Trophoblast cell (in vitro differentiated cells and primary cell): ENCODE data around the gene ABAT.

Experiments
- DNase-seq, 2 donors: peaks; one replicate each; pipeline ENCODE4 v3.0.0-alpha.2; 2016
- H2AFZ ChIP-seq: 2 replicates; pipeline ENCODE4 v1.6.1; 2013; ENCODE audit warnings: low read length, moderate library complexity, mild to moderate bottlenecking; ENCODE audit not compliant: insufficient read depth, poor library complexity
- H2AK5ac ChIP-seq: 2 replicates; pipeline ENCODE4 v1.6.1; 2013; ENCODE audit warnings: mild to moderate bottlenecking, low read length
- H2BK120ac ChIP-seq: 2 replicates; pipeline ENCODE4 v1.6.1; 2013; ENCODE audit warnings: low read length, mild to moderate bottlenecking, moderate library complexity; ENCODE audit not compliant: insufficient read depth, poor library complexity
- H2BK12ac ChIP-seq: 2 replicates; pipeline ENCODE4 v1.6.1; 2013; ENCODE audit warnings: mild to moderate bottlenecking, low read length, moderate library complexity
- H2BK5ac ChIP-seq: 2 replicates; pipeline ENCODE4 v1.6.1; 2013; ENCODE audit warnings: low read length, low read depth, moderate library complexity, mild to moderate bottlenecking; ENCODE audit not compliant: poor library complexity
- H3K14ac ChIP-seq: 2 replicates; pipeline ENCODE4 v1.6.1; 2013; ENCODE audit warnings: mild to moderate bottlenecking, low read length
- H3K18ac ChIP-seq: 2 replicates; pipeline ENCODE4 v1.6.1; 2013; ENCODE audit warnings: mild to moderate bottlenecking, low read length
- H3K23ac ChIP-seq: 2 replicates; pipeline ENCODE4 v1.6.1; 2013; ENCODE audit warnings: low read length
- H3K27ac ChIP-seq: 2 replicates; pipeline ENCODE4 v1.5.1; 2013; ENCODE audit warnings: low read depth, mild to moderate bottlenecking, inconsistent platforms, low read length, moderate library complexity
- H3K27me3 ChIP-seq: 2 replicates; pipeline ENCODE4 v1.6.1; 2013; ENCODE audit warnings: inconsistent platforms, mild to moderate bottlenecking, low read length, moderate library complexity; ENCODE audit not compliant: insufficient read depth
- H3K36me3 ChIP-seq, 2 experiments: 1 replicate in 1 of 2; 2 replicates in 1 of 2; pipeline ENCODE4 v1.6.1; 2013; ENCODE audit warnings: low read length in 2 of 2, mild to moderate bottlenecking in 2 of 2, moderate library complexity in 1 of 2; ENCODE audit not compliant: insufficient read depth in 2 of 2, control insufficient read depth in 1 of 2
- H3K4ac ChIP-seq: 2 replicates; pipeline ENCODE4 v1.6.1; 2013; ENCODE audit warnings: low read depth, mild to moderate bottlenecking, low read length, moderate library complexity
- H3K4me1 ChIP-seq, 2 experiments: 1 replicate in 1 of 2; 2 replicates in 1 of 2; pipeline ENCODE4 v1.6.1; 2013; ENCODE audit warnings: low read length in 2 of 2, mild to moderate bottlenecking in 2 of 2, moderate library complexity in 1 of 2; ENCODE audit not compliant: insufficient read depth in 2 of 2, control insufficient read depth in 1 of 2
- H3K4me2 ChIP-seq: 2 replicates; pipeline ENCODE4 v1.6.1; 2013; ENCODE audit warnings: inconsistent platforms, mild to moderate bottlenecking, low read length, moderate library complexity
- H3K4me3 ChIP-seq: 2 replicates; pipeline ENCODE4 v1.5.1; 2013; ENCODE audit warnings: mild to moderate bottlenecking, low read depth, low read length, inconsistent platforms
- H3K79me1 ChIP-seq: one replicate; pipeline ENCODE4 v1.6.1; 2013; ENCODE audit warnings: low read length
- H3K79me2 ChIP-seq: 2 replicates; pipeline ENCODE4 v1.6.1; 2013; ENCODE audit warnings: low read length, mild to moderate bottlenecking; ENCODE audit not compliant: control insufficient read depth, insufficient read depth, poor library complexity
- H3K9ac ChIP-seq: 2 replicates; pipeline ENCODE4 v1.6.1; 2013; ENCODE audit warnings: mild to moderate bottlenecking, low read length
- H3K9me3 ChIP-seq: 2 replicates; pipeline ENCODE4 v1.6.1; 2013; ENCODE audit warnings: low read depth, mild to moderate bottlenecking, control low read depth, inconsistent platforms, low read length; ENCODE audit not compliant: insufficient read depth
- H4K12ac ChIP-seq: 2 replicates; pipeline ENCODE4 v1.6.1; 2013; ENCODE audit warnings: low read depth, mild to moderate bottlenecking, low read length, moderate library complexity
- H4K8ac ChIP-seq: 2 replicates; pipeline ENCODE4 v1.6.1; 2013; ENCODE audit warnings: low read depth, mild to moderate bottlenecking, low read length, moderate library complexity
- H4K91ac ChIP-seq: one replicate; pipeline ENCODE4 v1.6.1; 2013; ENCODE audit warnings: low read depth, mild to moderate bottlenecking, low read length, moderate library complexity
- WGBS: extraction: QIAGEN DNeasy Blood & Tissue Kit; methylation state at CpG from one replicate; pipeline ENCODE4 v1.1.7; 2013; ENCODE audit warnings: missing lambda C conversion rate; ENCODE audit not compliant: insufficient read length, insufficient coverage; ENCODE audit errors: extremely low coverage; 5-methylcytosine and 5-hydroxymethylcytosine counted together

Gene ABAT

DNA sequence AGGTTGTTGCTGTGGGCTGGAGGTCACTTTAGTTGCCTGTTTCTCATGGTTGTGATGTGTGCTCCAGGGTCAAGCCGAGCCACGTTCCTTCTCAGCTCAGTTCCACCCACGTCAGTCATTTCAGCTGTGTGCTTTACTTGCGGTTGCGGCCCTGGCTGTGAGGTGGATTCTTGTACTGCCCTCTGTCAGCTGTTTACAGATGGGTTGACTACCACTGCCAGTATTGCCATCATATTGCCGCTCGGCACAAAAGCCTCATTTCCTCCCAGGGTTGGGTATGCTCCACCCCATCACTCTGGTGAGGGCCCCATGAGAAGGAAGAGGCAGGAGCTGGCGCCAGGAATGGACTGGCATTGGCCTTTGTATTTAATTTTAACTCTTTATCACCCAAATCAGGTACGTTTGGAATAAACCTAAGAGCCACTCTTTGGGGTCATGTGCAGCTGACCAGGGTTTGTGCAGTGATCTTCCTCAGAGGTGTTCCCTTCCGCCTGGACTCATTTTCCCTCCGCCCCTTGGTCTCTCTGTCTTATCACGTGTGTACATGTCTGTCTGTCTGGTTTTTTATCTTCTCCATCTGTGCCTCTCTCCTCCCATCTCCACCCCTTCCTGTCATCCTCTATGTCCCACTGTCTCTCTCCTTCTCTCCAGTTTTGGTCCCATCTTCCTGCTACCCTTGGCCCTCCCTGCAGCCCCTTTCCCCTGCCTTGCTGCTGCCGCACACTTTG lies 27.9 kb upstream of the ABAT start:
- WGBS: no CpG with 5 or more reads among the region's 13 CpGs
- Histone ChIP-seq H2BK5ac (no peak overlapping the region), H3K9ac (no peak overlapping the region)

DNA sequence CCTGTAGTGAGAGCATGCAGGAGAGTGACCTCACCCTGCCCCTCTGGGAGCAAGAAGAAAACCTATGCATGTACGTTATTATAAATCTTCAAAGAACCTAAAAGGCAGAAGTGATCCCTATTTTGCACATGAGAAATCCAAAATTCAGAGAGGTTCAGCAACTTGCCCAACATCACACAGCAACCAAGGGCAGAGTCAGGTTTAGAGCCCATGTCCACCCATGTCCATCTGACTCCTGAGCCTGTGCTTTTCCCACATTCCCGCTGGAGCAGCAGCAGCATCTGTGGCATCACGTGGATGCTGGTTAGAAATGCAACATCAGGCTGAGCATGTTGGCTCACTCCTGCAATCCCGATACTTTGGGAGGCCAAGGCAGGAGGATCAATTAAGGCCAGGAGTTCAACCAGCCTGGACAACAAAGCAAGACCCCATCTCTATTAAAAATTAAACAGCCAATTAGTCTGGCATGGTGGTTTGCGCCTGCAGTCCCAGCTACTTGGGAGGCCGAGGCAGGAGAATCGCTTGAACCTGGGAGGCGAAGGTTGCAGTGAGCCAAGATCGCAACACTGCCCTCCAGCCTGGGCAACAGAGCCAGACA lies 26.6 kb upstream of the ABAT start:
- Histone ChIP-seq H3K18ac (no peak overlapping the region), H3K27ac (no peak overlapping the region), H3K4ac (no peak overlapping the region), H2BK120ac (no peak overlapping the region), H3K27me3 (no peaks in the 10 kb centered on the region), H2AFZ (no peak overlapping the region), H3K36me3 (peaks cover 47 to 50% of the 10 kb centered on the region in 2 experiments), H3K23ac (no peak overlapping the region), H3K14ac (no peak overlapping the region), H2BK5ac (no peak overlapping the region), H2AK5ac (no peak overlapping the region), H3K79me1 (no peaks in the 10 kb centered on the region), H3K4me1 (no peaks in the 10 kb centered on the region), H2BK12ac (no peak overlapping the region), H4K8ac (no peak overlapping the region), H3K79me2 (no peaks in the 10 kb centered on the region), H4K91ac (no peak overlapping the region), H3K4me3 (no peak overlapping the region), H4K12ac (no peak overlapping the region), H3K9me3 (no peaks in the 10 kb centered on the region), H3K9ac (no peak overlapping the region), H3K4me2 (no peak overlapping the region)
- no CpG with 5 or more reads among the region's 9 CpGs for WGBS
- no peak for DNase-seq

More for the DNA sequence above, 27.9 kb upstream of the ABAT start:
- Histone ChIP-seq H3K4me2 (no peak overlapping the region), H4K91ac (no peak overlapping the region), H3K27ac (no peak overlapping the region), H3K36me3 (peaks cover 60 to 63% of the 10 kb centered on the region in 2 experiments), H3K18ac (no peak overlapping the region), H3K14ac (no peak overlapping the region), H2BK120ac (no peak overlapping the region), H3K27me3 (no peaks in the 10 kb centered on the region), H2AFZ (no peak overlapping the region), H2AK5ac (no peak overlapping the region), H3K9me3 (no peaks in the 10 kb centered on the region), H3K4me1 (no peaks in the 10 kb centered on the region), H3K79me1 (no peaks in the 10 kb centered on the region), H3K23ac (no peak overlapping the region), H2BK12ac (no peak overlapping the region), H3K4me3 (no peak overlapping the region), H4K8ac (no peak overlapping the region), H3K79me2 (no peaks in the 10 kb centered on the region), H4K12ac (no peak overlapping the region), H3K4ac (no peak overlapping the region)
- no peak for DNase-seq

DNA sequence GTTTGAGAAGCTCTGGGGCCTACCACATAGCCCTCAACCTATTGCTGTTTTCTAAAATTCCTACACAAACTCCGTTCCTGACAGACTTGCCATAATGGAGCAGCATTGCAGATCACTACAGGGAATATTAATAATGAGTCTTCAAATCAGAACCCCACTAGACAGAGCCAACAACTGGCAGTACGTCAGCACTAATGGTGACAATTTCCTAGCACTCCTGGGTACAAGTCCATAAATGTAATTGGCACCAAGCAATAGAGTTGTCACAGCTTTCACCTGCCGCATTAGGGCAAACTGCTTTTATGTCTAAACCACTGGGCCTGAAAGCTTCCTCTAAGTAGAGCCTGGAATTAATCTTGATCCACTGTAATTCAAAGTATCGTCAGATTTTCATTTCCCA lies 25.5 kb upstream of the ABAT start:
- H3K79me2 ChIP-seq: no peaks in the 10 kb centered on the region
- H3K9me3 ChIP-seq: no peaks in the 10 kb centered on the region
- no CpG with 5 or more reads among the region's 4 CpGs for WGBS

DNA sequence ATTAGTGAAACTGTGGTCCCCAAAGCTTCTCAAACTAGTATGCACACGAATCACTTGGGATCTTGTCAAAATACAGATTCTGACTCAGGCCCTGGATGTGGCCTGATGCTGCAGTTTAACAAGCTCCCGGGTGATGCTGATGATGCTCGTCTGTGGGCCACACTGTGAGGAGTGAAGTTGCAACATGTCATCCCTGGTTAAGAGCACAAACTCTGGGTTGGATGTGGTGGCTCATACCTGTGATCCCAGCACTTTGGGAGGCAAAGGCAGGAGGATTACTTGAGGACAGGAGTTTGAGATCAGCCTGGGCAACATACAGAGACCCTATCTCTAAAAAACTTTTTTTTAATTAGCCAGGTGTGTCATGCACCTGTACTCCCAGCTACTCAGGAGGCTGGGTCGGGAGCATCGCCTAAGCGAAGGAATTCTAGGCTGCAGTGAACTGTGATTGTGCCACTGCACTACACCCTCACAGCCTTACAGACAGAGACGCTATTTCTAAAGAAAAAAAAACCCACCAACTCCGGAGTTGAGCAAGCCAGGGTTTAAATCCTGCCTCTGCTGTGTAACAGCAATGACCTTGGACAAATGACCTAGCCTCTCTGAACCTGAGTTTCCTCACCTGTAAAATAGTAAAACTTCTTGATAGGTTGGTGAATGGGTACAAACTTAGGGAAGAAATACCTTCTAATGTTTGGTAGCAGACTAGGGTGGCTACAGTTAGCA lies 24.4 kb upstream of the ABAT start:
- H3K79me2 ChIP-seq: no peaks in the 10 kb centered on the region
- H2AFZ ChIP-seq: no peak overlapping the region
- no peak overlapping the region for H3K14ac ChIP-seq
- H2BK5ac ChIP-seq: no peak overlapping the region
- no peak overlapping the region for H2BK12ac ChIP-seq
- H3K9me3 ChIP-seq: no peaks in the 10 kb centered on the region
- no peak overlapping the region for H3K23ac ChIP-seq
- H3K4me2 ChIP-seq: no peak overlapping the region
- WGBS: no CpG with 5 or more reads among the region's 8 CpGs
- H3K27ac ChIP-seq: no peak overlapping the region
- H4K12ac ChIP-seq: no peak overlapping the region
- no peak overlapping the region for H3K18ac ChIP-seq
- H2BK120ac ChIP-seq: no peak overlapping the region
- DNase-seq: no peak
- H4K91ac ChIP-seq: no peak overlapping the region
- no peaks in the 10 kb centered on the region for H3K27me3 ChIP-seq
- H3K9ac ChIP-seq: no peak overlapping the region
- no peaks in the 10 kb centered on the region for H3K4me1 ChIP-seq
- no peaks in the 10 kb centered on the region for H3K79me1 ChIP-seq
- no peak overlapping the region for H3K4ac ChIP-seq
- peaks cover 31 to 32% of the 10 kb centered on the region in 2 experiments for H3K36me3 ChIP-seq
- no peak overlapping the region for H3K4me3 ChIP-seq
- H2AK5ac ChIP-seq: no peak overlapping the region
- H4K8ac ChIP-seq: no peak overlapping the region

More for the DNA sequence above, 25.5 kb upstream of the ABAT start:
- no peak overlapping the region for H3K23ac ChIP-seq
- no peak overlapping the region for H2AFZ ChIP-seq
- H3K36me3 ChIP-seq: peaks cover 42 to 43% of the 10 kb centered on the region in 2 experiments
- no peak overlapping the region for H3K14ac ChIP-seq
- H3K27me3 ChIP-seq: no peaks in the 10 kb centered on the region
- no peak overlapping the region for H3K4me2 ChIP-seq
- no peak overlapping the region for H2AK5ac ChIP-seq
- H3K18ac ChIP-seq: no peak overlapping the region
- H2BK5ac ChIP-seq: no peak overlapping the region
- H4K91ac ChIP-seq: no peak overlapping the region
- no peak overlapping the region for H2BK12ac ChIP-seq
- H3K9ac ChIP-seq: no peak overlapping the region
- no peak overlapping the region for H4K12ac ChIP-seq
- no peak for DNase-seq
- no peaks in the 10 kb centered on the region for H3K79me1 ChIP-seq
- H3K4me1 ChIP-seq: no peaks in the 10 kb centered on the region
- H3K4ac ChIP-seq: no peak overlapping the region
- H2BK120ac ChIP-seq: no peak overlapping the region
- no peak overlapping the region for H3K4me3 ChIP-seq
- no peak overlapping the region for H4K8ac ChIP-seq
- H3K27ac ChIP-seq: no peak overlapping the region
